NCI-H524 treated with DMSO at 0.1 percent for 48 hours (cell line): Measurements from ENCODE around the gene SDHB.

ENCODE experiments used
- DNase-seq: peaks from one replicate; lab custom pipeline; 2025; lab: John Stamatoyannopoulos, UW

Gene SDHB

DNA sequence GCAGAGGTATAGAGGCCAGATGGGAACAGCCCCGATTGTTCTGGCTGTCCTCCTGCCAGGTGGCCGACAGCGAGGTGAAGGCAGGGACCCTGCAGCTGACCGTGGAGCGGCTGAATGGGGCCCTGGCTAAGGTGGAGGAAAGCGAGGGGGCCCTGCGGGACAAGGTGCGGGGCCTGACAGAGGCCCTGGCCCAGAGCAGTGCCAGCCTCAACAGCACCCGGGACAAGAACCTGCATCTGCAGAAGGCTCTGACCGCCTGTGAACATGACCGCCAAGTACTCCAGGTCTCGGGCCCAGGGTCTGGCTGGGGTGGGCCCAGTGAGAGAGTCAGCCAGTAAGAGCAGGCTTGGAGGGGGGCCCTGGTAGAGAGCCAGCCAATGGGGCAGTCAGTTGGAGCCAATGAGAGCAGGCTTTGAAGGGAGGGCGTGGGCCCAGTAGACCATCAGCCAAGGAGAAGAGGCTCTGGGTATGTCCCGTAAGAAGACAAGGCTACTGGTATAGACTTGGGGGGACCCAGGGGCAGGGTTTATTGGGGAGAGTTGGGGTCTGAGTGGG is 84.7 kb downstream of the SDHB start:
- DNase-seq: no peak
